Coronary artery (tissue), 2 donors: ENCODE measurements around the gene ZMPSTE24.

Experiments
- DNase-seq: peaks from one replicate; pipeline ENCODE4 v3.0.0-alpha.2; 2017; ENCODE audit warnings: low spot score
- H3K27ac ChIP-seq, 2 donors: fragments of 200-600 bp; sonication (generic); one replicate each; pipeline ENCODE4 v1.5.1; 2016 to 2019
- H3K4me3 ChIP-seq: fragments of 200-600 bp; sonication (generic); 2 replicates; pipeline ENCODE4 v1.5.1; 2016; ENCODE audit warnings: mild to moderate bottlenecking, moderate library complexity
- CTCF ChIP-seq: fragments of 200-600 bp; sonication (generic); IDR thresholded peaks from one replicate; pipeline ENCODE4 v1.5.1; 2019; ENCODE audit warnings: antibody characterized with exemption

The ZMPSTE24 gene

GRCh38 chr1:40270152-40270834 lies 12.3 kb downstream of the ZMPSTE24 start:
- no peak overlapping the region for H3K27ac ChIP-seq
- TF ChIP-seq CTCF, result no peak
- H3K4me3 ChIP-seq, result no peak overlapping the region
- DNase-seq, result no peak

GRCh38 chr1:40272653-40273213 lies 14.7 kb downstream of the ZMPSTE24 start:
- no peak for DNase-seq
- TF ChIP-seq CTCF, result no peak

GRCh38 chr1:40273547-40274166 lies 15.6 kb downstream of the ZMPSTE24 start:
- Histone ChIP-seq H3K27ac (no peak overlapping the region), H3K4me3 (no peak overlapping the region)
- no peak for DNase-seq
- TF ChIP-seq CTCF, result no peak

More at GRCh38 chr1:40272653-40273213, 14.7 kb downstream of the ZMPSTE24 start:
- no peak overlapping the region for H3K27ac ChIP-seq
- H3K4me3 ChIP-seq, result no peak overlapping the region

GRCh38 chr1:40274331-40274730 lies 16.3 kb downstream of the ZMPSTE24 start:
- no peak for DNase-seq
- Histone ChIP-seq H3K4me3 (no peak overlapping the region), H3K27ac (no peak overlapping the region)
- TF ChIP-seq CTCF, result no peak

- TF ChIP-seq CTCF, result no peak
- no peak overlapping the region for H3K4me3 ChIP-seq
- no peak for DNase-seq
- no peak overlapping the region for H3K27ac ChIP-seq
These were observed 18.1 kb downstream of the ZMPSTE24 start for GRCh38 chr1:40276122-40276521.

- Histone ChIP-seq H3K4me3 (no peak overlapping the region), H3K27ac (no peak overlapping the region)
- DNase-seq, result no peak
- TF ChIP-seq CTCF, result no peak
These were observed 23.8 kb downstream of the ZMPSTE24 start for GRCh38 chr1:40281853-40282252.

- no peak for TF ChIP-seq CTCF
- DNase-seq, result no peak
- Histone ChIP-seq H3K4me3 (no peak overlapping the region), H3K27ac (no peak overlapping the region)
These were observed 33.3 kb downstream of the ZMPSTE24 start for GRCh38 chr1:40291293-40291692.
